ENCODE results near the gene NBPF4.
"Not testable (repeated sequence)": the region's sequence is repeated elsewhere in the genome, so short reads cannot be mapped to it uniquely, and the experiment has no call there.

- not testable (repeated sequence) for TF ChIP-seq POLR2AphosphoS5, CTCF (IDR thresholded peaks at IDR 0.05)
Observed at GRCh38 chr1:108232183-108232582, 11.7 kb downstream of the NBPF4 start.
